Ascending aorta (tissue), 2 donors: ENCODE results near the gene TKT. TPM values are rescaled to one million over a fixed set of nuclear protein-coding genes. Genes with fewer than 3 reads are reported as not detected.

ENCODE experiments used
- DNase-seq, 2 donors: peaks; one replicate each; pipeline ENCODE4 v3.0.0-alpha.2; 2019; ENCODE audit warnings: low spot score in 2 of 2
- H3K27ac ChIP-seq, 2 donors: fragments of 200-600 bp; sonication (generic); one replicate each; pipeline ENCODE4 v1.5.1; 2016 to 2017; ENCODE audit warnings: mild to moderate bottlenecking in 1 of 2
- H3K27me3 ChIP-seq: fragments of 200-600 bp; sonication (generic); one replicate; pipeline ENCODE4 v1.5.1; 2017
- H3K36me3 ChIP-seq, 2 donors: fragments of 200-600 bp; sonication (generic); one replicate each; pipeline ENCODE4 v1.5.1; 2016
- H3K4me1 ChIP-seq, 2 donors: fragments of 200-600 bp; sonication (generic); one replicate each; pipeline ENCODE4 v1.5.1; 2016 to 2017; ENCODE audit warnings: mild to moderate bottlenecking in 1 of 2
- H3K4me3 ChIP-seq, 2 donors: fragments of 200-600 bp; sonication (generic); one replicate each; pipeline ENCODE4 v1.5.1; 2016 to 2017; ENCODE audit warnings: mild to moderate bottlenecking in 1 of 2
- H3K9me3 ChIP-seq, 2 donors: fragments of 200-600 bp; sonication (generic); one replicate each; pipeline ENCODE4 v1.5.1; 2016
- intact Hi-C: fragments of 100-400 bp; cut with DNase I; formaldehyde crosslinking; loops from one replicate; pipeline ENCODE4 v1.15.1; 2023
- total RNA-seq: library from RNA; depleted of rRNA; stranded (reverse); fragments of >200 nt; gene quantifications from one replicate; pipeline ENCODE4 v1.1.0, GENCODE V29; 2016
- TF ChIP-seq, protein P1 (sequence below), 3 experiments: fragments of 200-600 bp in 2 of 3; fragments of 450-650 bp in 1 of 3; sonication (generic) in 2 of 3; IDR thresholded peaks; one replicate each; pipeline ENCODE4 v1.5.1; 2016 to 2019; ENCODE audit warnings: antibody characterized with exemption in 3 of 3, mild to moderate bottlenecking in 1 of 3, moderate library complexity in 1 of 3

TKT gene
- total RNA-seq, 1 donor from 2014 or later: 219 TPM

DNA sequence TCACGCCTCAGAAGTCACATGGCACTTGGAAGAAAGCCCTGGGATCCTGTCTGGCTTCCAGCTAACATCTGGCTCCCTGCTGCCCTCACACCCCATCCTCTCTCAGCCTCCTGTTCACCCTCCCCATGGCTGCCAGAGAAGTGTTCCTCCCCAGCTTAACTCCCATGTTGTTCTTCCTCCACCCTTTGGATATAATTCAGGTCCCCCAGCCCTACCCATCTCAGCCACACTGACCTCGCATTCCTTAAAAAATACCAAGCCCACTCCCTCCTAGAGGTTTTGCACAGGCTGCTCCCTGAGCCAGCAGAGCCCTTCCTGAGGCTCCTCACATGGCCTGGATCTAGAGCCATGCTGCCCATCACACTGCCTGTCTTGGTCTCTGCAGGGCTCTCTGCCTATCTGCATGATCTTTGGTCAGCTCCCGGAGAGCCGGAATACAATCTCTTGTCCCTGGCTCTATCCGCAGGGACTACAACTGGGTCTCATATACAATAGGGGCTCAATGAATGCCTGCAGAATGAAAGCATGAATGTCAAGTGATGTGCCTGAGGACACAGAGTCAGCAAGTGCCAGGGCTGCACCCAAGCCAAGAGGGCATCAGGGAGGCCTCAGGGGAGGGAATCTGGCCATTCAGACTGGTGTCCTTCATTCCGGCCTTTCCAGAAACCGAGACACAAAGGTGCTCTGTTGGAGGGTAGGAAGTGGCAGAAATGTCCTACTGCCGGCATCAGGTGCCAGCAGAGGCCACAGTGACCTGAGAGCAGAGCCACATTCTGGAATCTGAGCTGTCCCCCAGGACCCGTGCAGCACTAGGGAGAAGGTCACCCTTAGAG lies 3.8 kb upstream of the TKT start:
- no peaks in the 10 kb centered on the region for H3K27me3 ChIP-seq
- intact Hi-C loops: no loop called here
- no peak overlapping the region for H3K4me3 ChIP-seq
- DNase-seq: no peak
- no peaks in the 10 kb centered on the region for H3K9me3 ChIP-seq
- TF ChIP-seq, protein P1, sequence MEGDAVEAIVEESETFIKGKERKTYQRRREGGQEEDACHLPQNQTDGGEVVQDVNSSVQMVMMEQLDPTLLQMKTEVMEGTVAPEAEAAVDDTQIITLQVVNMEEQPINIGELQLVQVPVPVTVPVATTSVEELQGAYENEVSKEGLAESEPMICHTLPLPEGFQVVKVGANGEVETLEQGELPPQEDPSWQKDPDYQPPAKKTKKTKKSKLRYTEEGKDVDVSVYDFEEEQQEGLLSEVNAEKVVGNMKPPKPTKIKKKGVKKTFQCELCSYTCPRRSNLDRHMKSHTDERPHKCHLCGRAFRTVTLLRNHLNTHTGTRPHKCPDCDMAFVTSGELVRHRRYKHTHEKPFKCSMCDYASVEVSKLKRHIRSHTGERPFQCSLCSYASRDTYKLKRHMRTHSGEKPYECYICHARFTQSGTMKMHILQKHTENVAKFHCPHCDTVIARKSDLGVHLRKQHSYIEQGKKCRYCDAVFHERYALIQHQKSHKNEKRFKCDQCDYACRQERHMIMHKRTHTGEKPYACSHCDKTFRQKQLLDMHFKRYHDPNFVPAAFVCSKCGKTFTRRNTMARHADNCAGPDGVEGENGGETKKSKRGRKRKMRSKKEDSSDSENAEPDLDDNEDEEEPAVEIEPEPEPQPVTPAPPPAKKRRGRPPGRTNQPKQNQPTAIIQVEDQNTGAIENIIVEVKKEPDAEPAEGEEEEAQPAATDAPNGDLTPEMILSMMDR (IDR thresholded peaks at IDR 0.05): no peak
- H3K4me1 ChIP-seq: peaks cover 0 to 5% of the 10 kb centered on the region in 2 donors
- no peak overlapping the region for H3K27ac ChIP-seq
- H3K36me3 ChIP-seq: no peaks in the 10 kb centered on the region

DNA sequence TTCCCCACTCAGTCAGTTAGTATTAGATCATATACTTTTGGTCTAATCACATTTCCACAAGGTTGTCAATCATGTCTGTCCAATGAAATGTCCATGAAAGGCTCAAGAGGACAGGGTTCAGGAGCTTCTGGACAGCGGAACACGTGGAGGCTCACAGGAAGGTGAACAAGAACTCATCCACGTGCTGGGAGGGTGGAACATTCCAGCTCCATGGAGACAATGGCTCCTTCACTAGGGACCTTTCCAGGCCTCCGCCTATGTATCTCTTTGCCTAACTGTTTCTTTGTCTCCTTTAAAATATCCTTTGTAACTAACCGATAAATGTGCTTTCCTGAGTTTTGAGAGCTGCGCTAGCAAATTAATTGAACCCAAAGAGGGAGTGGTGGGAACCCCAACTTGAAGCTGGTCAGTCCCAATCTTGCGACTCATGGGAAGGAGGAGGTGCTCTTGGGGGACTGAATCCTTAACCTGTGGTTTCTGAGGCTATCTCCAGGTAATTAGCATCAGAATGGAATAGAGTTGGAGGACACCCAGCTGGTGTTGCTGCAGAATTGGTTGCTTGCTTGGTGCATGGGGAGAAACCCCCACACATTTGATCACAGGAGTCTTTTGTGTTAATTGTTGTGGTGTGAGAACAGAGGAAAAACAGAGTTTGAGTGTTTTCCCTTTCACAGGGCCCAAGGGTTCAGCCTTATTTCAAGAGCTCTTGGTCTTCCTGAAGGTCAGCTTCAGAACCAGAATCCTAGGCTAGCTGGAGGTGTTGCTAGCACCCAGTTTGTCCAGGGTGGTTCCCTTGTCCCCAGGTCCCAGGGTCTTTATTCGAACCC lies 3.0 kb upstream of the TKT start:
- intact Hi-C loops: no loop called here
- H3K27ac ChIP-seq: no peak overlapping the region
- no peaks in the 10 kb centered on the region for H3K36me3 ChIP-seq
- TF ChIP-seq, protein P1 (IDR thresholded peaks at IDR 0.05): no peak
- no peaks in the 10 kb centered on the region for H3K27me3 ChIP-seq
- no peak overlapping the region for H3K4me3 ChIP-seq
- no peaks in the 10 kb centered on the region for H3K9me3 ChIP-seq
- DNase-seq: no peak
- peaks cover 0 to 10% of the 10 kb centered on the region in 2 donors for H3K4me1 ChIP-seq

DNA sequence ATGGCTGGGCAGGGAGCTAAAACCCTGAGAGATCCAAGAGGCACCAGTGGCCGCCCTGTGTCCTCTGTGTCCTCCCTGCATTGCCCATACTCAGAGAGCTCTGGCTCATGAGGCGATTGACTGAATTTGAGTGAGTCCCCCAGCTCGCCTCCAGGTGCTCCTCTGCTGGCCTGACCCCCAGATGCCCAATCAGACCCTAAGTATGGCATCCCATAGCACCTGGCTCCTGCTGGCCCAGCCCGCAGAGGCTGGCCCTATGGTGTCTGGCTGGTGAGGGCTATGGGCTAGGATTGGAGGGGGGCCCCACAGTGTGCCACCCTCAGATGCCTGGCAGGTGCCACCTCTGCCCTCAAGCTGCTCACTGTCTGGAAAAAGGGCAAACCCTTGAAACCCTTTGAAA lies 1.6 kb upstream of the TKT start:
- H3K9me3 ChIP-seq: no peaks in the 10 kb centered on the region
- no peak overlapping the region for H3K4me3 ChIP-seq
- intact Hi-C loops: no loop called here
- no peak overlapping the region for H3K27ac ChIP-seq
- no peaks in the 10 kb centered on the region for H3K36me3 ChIP-seq
- TF ChIP-seq, protein P1 (IDR thresholded peaks at IDR 0.05): no peak
- no peak for DNase-seq
- H3K4me1 ChIP-seq: peaks cover 0 to 22% of the 10 kb centered on the region in 2 donors
- H3K27me3 ChIP-seq: no peaks in the 10 kb centered on the region

DNA sequence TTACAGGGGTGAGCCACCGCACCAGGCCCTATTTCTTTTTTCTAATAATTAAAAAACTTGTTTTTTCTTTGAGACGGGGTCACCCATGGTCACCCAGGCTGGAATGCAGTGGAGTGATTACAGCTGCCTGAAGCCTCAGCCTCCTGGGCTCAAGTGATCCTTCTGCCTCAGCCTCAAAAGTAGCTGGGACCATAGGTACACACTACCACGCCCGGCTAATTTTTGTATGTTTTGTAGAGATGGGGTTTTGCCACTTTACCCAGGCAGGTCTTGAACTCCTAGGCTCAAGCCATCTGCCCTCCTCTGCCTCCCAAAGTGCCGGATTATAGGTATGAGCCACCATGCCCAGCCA lies 858 bp upstream of the TKT start:
- H3K27ac ChIP-seq: no peak overlapping the region
- H3K9me3 ChIP-seq: no peaks in the 10 kb centered on the region
- no peak for DNase-seq
- peaks cover 0 to 28% of the 10 kb centered on the region in 2 donors for H3K4me1 ChIP-seq
- H3K4me3 ChIP-seq: no peak overlapping the region
- TF ChIP-seq, protein P1 (IDR thresholded peaks at IDR 0.05): no peak
- no peaks in the 10 kb centered on the region for H3K36me3 ChIP-seq
- no peaks in the 10 kb centered on the region for H3K27me3 ChIP-seq
- intact Hi-C loops: loop anchor here (1.0 kb wide), 1 partner anchor 91 kb away; the partner anchor contains the start of gene DCP1A

DNA sequence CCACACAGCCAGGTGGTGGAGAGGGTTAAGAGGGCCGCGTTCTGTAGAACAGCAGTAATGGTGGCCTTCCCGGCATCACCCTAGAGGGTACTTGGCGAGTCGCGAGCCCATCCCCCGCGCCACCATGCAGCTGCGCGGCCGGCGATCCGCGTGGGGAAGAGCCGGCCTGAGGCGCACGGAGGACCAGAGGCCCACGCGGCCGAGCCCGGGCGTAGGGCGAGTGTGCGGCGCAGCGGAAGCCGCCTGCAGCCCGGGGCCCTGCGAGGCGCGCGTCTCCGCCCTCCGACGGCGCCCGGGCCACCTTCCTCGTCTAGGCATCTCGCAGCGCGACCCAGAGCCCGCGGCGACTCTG lies 423 bp downstream of the TKT start:
- intact Hi-C loops: loop anchor here (2.0 kb wide), 1 partner anchor 17 kb away; no protein-coding TSS in a partner anchor
- no peak for DNase-seq
- H3K4me1 ChIP-seq: peaks cover 3 to 40% of the 10 kb centered on the region in 2 donors

More for the DNA sequence above, 423 bp downstream of the TKT start:
- no peaks in the 10 kb centered on the region for H3K27me3 ChIP-seq
- H3K4me3 ChIP-seq: peak overlapping the region; percentile 63 to 87
- H3K27ac ChIP-seq: peak overlapping the region; percentile 73 to 81
- no peaks in the 10 kb centered on the region for H3K9me3 ChIP-seq
- no peaks in the 10 kb centered on the region for H3K36me3 ChIP-seq
- TF ChIP-seq, protein P1 (IDR thresholded peaks at IDR 0.05): no peak
